HCT116 (cell line): ENCODE results near the gene ELK3.
A peak's percentile ranks its signal among the peaks of the same experiment; 100 is the strongest.

Source experiments
- CEBPB ChIP-seq: IDR thresholded peaks from 2 replicates; pipeline ENCODE4 v1.6.1; 2012; ENCODE audit warnings: low read depth
- CTCF ChIP-seq, 3 experiments: fragments of 200-600 bp in 1 of 3; sonication (generic) in 1 of 3; IDR thresholded peaks in 2 of 3; conservative IDR thresholded peaks in 1 of 3; 2 replicates each; pipeline ENCODE4 v1.5.1; 2012 to 2017; ENCODE audit warnings: low read depth in 2 of 3, low read length in 2 of 3, antibody characterized with exemption in 1 of 3, borderline replicate concordance in 1 of 3, control low read depth in 1 of 3, mild to moderate bottlenecking in 1 of 3, mixed read lengths in 1 of 3, mixed run types in 1 of 3, moderate library complexity in 1 of 3; ENCODE audit not compliant: insufficient read depth in 1 of 3
- EGR1 ChIP-seq: IDR thresholded peaks from 2 replicates; pipeline ENCODE4 v1.6.1; 2012; ENCODE audit warnings: low read depth
- EZH2 ChIP-seq: fragments of 200-600 bp; sonication (generic); IDR thresholded peaks from 2 replicates; pipeline ENCODE4 v1.6.1; 2017; ENCODE audit warnings: antibody characterized with exemption, mixed run types
- JUND ChIP-seq: IDR thresholded peaks from 2 replicates; pipeline ENCODE4 v1.6.1; 2012
- POLR2A ChIP-seq: IDR thresholded peaks from 2 replicates; pipeline ENCODE4 v1.7.0; 2011; ENCODE audit warnings: borderline replicate concordance; ENCODE audit not compliant: insufficient read depth, insufficient read length; ENCODE audit errors: extremely low read depth
- POLR2AphosphoS5 ChIP-seq: IDR thresholded peaks from 2 replicates; pipeline ENCODE4 v1.6.1; 2011; ENCODE audit warnings: mild to moderate bottlenecking, low read depth, low read length, moderate library complexity
- REST ChIP-seq: IDR thresholded peaks from 2 replicates; pipeline ENCODE4 v1.6.1; 2012; ENCODE audit warnings: low read depth
- SIN3A ChIP-seq: IDR thresholded peaks from 2 replicates; pipeline ENCODE4 v1.6.1; 2012; ENCODE audit warnings: low read depth
- SRF ChIP-seq: IDR thresholded peaks from 2 replicates; pipeline ENCODE4 v1.6.1; 2012; ENCODE audit warnings: low read depth
- YY1 ChIP-seq: IDR thresholded peaks from 2 replicates; pipeline ENCODE4 v1.6.1; 2011; ENCODE audit warnings: low read length, low read depth, moderate library complexity, mild to moderate bottlenecking; ENCODE audit not compliant: insufficient replicate concordance; ENCODE audit errors: extremely low read depth
- ZFX ChIP-seq: fragments of 450-650 bp; IDR thresholded peaks from 2 replicates; pipeline ENCODE4 v1.6.1; 2017
- ZNF274 ChIP-seq: fragments of 200-500 bp; sonication (Bioruptor generic); IDR thresholded peaks from 2 replicates; pipeline ENCODE4 v1.6.1; 2014; ENCODE audit warnings: mild to moderate bottlenecking, low read depth, low read length, inconsistent platforms
- TF ChIP-seq, protein P1 (sequence below): IDR thresholded peaks from 2 replicates; pipeline ENCODE4 v1.6.1; 2012

DNA sequence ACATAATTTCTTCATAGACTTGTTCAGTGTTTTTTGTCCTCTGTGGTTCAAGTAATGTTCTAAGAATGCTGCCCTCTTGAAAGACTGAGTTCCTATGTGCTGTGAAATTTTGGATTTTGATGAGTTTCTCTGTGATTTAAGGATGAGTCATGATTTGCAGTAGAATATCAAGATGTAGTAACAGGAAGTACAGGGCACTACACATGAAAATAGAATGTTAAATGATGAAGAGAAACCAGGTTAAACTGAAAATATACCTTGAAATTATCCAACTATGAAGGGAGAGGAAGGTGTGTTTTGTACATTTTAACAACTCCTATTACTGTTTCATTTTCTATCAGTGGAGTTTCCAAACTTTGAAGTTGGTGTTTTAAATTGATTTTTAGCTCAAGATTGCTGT lies 4.8 kb downstream of the ELK3 start:
- TF ChIP-seq CTCF (IDR thresholded peaks at IDR 0.05 in 2 of 3, conservative IDR thresholded peaks at IDR 0.05 in 1 of 3; ENCODE audit: borderline replicate concordance in 1 of 3, insufficient read depth in 1 of 3, low read depth in 2 of 3, low read length in 2 of 3) (no peak), SIN3A (peak; percentile 86), POLR2AphosphoS5 (peak; percentile 49; the same call in 1 of the 2 replicates), POLR2A (no peak), REST (no peak), EZH2 (no peak), ZFX (no peak), JUND (peak; percentile 98), EGR1 (peak; percentile 28; the same call in 1 of the 2 replicates), CEBPB (peak; percentile 95), YY1 (peak; percentile 28), ZNF274 (no peak), SRF (peak; percentile 82)
- TF ChIP-seq, protein P1, sequence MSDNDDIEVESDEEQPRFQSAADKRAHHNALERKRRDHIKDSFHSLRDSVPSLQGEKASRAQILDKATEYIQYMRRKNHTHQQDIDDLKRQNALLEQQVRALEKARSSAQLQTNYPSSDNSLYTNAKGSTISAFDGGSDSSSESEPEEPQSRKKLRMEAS: peak; percentile 48; the same call in 1 of the 2 replicates
